Esophagus squamous epithelium (tissue), 4 donors: Measurements from ENCODE around the gene PTPRD.

Source experiments
- CTCF ChIP-seq, 6 experiments: fragments of 450-650 bp in 4 of 6; fragments of 200-600 bp in 2 of 6; sonication (generic) in 2 of 6; IDR thresholded peaks; one replicate each; pipeline ENCODE4 v1.5.1; 2016 to 2019; ENCODE audit warnings: antibody characterized with exemption in 6 of 6, mild to moderate bottlenecking in 4 of 6, moderate library complexity in 4 of 6
- POLR2A ChIP-seq, 4 donors: fragments of 450-650 bp; IDR thresholded peaks; one replicate each; pipeline ENCODE4 v1.6.1; 2017; ENCODE audit warnings: antibody characterized with exemption in 4 of 4, mild to moderate bottlenecking in 4 of 4, moderate library complexity in 3 of 4

- TF ChIP-seq CTCF (IDR thresholded peaks at IDR 0.05) (no peak), POLR2A (IDR thresholded peaks at IDR 0.05) (no peak)
These were observed 639.7 kb downstream of the PTPRD start for GRCh38 chr9:9973062-9973461.
